Stimulated activated naive CD4-positive, alpha-beta T cell (primary cell): Measurements from ENCODE around the gene CTSA.

Experiments used
- DNase-seq, 6 experiments: peaks; one replicate each; lab custom pipeline; 2025; lab: John Stamatoyannopoulos, UW

CTSA gene

GRCh38 chr20:45938727-45939438, 47.7 kb downstream of the CTSA start:
- no peak for DNase-seq

GRCh38 chr20:45940053-45940452, 48.9 kb downstream of the CTSA start:
- DNase-seq = no peak

- no peak for DNase-seq
Measured at GRCh38 chr20:45940469-45940868, 49.3 kb downstream of the CTSA start.

DNA sequence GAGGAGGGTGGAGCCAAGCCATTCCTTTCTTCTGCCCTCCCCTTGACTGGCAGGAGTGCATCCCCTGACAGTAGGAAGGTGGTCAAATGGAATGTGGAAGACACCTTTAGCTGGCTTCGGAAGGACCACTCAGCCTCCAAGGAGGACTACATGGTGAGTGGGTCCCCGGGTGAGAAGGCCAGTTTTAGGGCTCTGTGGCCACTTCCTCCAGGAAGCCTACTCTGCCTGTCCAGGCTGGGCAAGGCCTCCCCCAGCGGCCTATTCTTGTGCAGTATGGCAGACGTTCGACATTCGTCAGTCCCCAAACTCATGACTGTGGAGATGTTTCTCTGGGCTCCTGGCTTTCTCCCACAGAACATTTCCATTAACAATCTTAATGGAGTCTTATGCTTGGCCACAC, 52.5 kb downstream of the CTSA start:
- DNase-seq = no peak

DNA sequence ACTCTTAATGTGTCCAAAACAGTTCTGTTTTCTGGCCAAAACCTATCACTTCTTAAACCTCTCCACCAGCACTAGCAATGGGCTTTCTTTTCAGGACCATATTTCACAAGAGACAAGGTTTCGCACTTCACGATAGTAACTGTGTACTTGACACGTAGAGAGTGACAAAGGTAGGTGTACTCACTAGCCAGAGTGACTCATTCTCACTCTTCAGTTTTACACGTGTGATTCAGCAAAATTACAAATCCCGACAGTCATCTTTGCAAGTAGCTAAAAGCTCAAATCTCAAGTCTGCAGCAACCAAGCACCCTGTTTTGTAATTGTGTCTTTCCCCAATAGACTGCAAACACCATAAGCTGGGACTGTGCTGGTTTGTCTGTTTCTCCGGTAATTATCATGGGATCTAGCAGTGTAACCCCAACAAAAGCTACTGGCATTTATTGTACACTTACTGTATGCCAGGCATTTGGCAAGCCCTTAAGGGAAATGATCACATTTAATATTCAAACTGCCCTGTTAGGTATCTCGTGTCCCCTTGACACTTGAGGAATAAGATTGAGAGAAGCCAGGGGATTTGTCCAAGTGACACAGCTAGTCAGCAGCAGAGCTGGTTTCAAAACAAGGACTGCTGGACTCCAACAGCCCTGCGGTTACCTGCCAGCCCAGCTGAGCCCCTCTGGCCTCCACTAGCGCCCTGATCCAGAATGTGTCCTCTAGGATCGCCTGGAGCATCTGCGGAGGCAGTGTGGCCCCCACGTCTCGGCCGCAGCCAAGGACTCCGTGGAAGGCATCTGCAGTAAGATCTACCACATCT, 53.2 kb downstream of the CTSA start:
- DNase-seq = no peak

GRCh38 chr20:45944965-45945677, 54.0 kb downstream of the CTSA start:
- no peak for DNase-seq

GRCh38 chr20:45945678-45946148, 54.6 kb downstream of the CTSA start:
- no peak for DNase-seq

DNA sequence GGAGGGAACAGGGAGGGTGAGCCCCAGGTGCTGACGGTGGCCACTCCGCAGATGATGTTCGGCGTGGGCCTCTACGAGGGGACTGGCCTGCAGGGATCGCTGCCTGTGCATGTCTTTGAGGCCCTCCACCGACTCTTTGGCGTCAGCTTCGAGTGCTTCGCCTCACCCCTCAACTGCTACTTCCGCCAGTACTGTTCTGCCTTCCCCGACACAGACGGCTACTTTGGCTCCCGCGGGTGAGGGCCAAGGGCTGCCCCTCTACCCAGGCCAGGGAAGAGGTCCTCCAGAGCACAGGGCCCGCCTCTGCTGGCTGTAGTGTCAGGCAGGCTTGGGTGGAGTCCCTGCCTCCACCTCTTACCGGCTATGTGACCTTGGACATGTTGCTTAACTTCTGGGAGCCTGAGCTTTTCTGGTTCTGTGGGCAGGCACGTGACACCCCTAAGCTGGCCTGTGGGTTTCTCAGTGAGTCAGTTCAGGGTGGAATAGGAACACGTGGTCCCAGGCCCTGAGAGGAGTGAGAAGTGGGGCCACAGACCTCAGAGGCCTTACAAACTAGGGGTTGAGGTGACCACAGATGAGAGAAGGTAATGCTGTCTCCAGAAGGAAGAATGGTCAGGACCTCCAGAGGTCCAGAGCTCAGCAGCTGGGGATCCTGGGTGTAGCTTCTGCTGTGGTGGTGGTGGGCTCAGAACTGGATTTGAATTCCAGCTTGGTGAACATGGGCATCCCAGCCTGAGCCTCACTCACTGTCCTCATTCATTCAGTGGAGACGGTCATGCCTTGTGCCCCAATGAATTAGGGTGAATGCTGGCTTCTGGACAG, 55.2 kb downstream of the CTSA start:
- no peak for DNase-seq

GRCh38 chr20:45947110-45947866, 56.2 kb downstream of the CTSA start:
- no peak for DNase-seq

DNA sequence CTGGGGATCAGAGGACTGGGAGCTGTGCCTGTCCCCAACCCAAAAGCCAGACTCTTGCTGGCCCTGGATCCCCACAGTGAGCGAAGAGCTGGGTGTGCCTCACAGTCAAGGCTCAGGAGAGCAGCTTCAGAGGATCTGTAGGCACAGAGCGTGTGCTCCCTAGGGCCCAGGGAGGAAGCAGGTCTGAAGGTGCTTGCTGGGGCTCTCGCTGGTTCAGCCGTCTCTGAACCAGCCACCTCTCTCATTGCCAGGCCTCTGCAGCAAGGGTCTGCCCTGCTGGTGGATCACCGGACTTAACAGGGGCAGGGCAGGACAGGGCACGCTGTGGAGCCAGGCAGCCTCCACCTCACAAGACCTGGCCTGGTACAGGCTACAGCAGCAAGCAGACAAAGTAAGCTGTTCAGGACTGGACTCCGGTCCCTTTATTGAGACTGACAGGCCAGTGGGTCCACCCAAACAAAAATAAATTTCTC, 57.2 kb downstream of the CTSA start:
- DNase-seq = no peak
